Retinal pigment epithelial cell (primary cell): ENCODE measurements around the gene ACOT7.

Source experiments
- DNase-seq: peaks from one replicate; pipeline ENCODE4 v3.0.0-alpha.2; 2010; ENCODE audit warnings: low read depth
- H3K4me3 ChIP-seq: 2 replicates; pipeline ENCODE4 v1.5.1; 2011; ENCODE audit warnings: mild to moderate bottlenecking, low read length, control low read depth, moderate library complexity
- CTCF ChIP-seq: conservative IDR thresholded peaks from 2 replicates; pipeline ENCODE4 v1.5.1; 2011; ENCODE audit warnings: low read depth, low read length, control low read depth, inconsistent platforms

The ACOT7 gene

GRCh38 chr1:6270401-6270800 lies 123.2 kb downstream of the ACOT7 start:
- no peak for TF ChIP-seq CTCF
- H3K4me3 ChIP-seq: no peak overlapping the region
- DNase-seq: no peak

DNA sequence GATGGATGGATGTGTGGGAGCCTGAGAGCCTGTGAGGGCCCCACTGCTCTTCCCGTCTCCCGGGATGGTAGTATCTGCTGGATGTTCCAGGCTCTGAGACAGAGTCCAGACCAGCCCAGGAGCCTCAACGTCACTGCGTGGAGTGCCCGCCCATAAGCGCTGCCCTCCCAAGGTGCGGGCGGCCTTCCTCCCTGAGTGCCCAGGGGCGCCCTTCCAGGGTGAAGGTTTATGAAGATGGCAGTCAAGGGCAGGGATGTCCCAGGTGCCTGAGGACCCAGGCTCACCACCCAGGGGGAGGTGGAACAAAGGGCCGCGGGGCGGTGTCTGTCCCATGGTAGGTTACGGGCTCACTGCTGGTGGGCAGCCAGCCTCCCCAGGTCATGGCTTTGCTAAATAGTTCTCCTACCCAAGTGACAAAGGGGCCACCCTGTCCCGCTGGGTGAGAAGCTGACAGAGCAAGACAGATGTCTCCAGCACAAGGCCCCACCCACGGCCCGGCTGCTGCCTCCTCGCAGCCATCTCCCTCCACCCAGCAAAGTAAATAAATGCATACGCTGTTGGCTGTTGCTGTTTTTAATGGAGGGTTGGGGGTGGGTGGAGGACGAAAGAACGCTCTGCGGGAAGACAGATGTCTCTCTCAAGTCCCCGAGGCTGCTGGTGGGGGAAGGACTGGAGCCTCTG lies 123.7 kb downstream of the ACOT7 start:
- DNase-seq: no peak
- no peak overlapping the region for H3K4me3 ChIP-seq
- no peak for TF ChIP-seq CTCF

GRCh38 chr1:6269296-6269695 lies 124.3 kb downstream of the ACOT7 start:
- no peak overlapping the region for H3K4me3 ChIP-seq
- no peak for DNase-seq
- no peak for TF ChIP-seq CTCF

- no peak for TF ChIP-seq CTCF
- no peak overlapping the region for H3K4me3 ChIP-seq
- no peak for DNase-seq
These were observed 125.2 kb downstream of the ACOT7 start for GRCh38 chr1:6268415-6268814.

- DNase-seq: no peak
- no peak overlapping the region for H3K4me3 ChIP-seq
- no peak for TF ChIP-seq CTCF
These were observed 125.8 kb downstream of the ACOT7 start for GRCh38 chr1:6267686-6268322.

DNA sequence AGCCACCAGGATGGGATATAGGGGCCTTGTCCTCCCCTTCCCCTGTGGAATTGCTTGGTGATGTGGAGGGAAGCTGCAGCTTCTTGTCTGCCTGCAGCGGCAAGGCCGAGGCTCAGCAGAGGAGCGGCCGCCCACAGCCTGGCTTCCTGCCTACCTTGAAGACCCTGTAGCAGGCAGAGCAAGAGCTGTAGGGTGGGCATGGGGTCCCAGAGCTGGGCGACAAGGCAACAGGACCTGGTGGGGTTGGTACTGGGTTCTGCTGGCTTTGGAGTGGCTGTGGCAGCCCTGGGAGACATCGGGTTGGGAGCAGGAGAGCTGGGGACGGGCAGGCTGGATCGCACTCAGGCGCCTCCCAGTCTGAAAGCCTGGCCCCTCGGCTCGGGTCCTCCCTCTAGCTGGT lies 126.9 kb downstream of the ACOT7 start:
- H3K4me3 ChIP-seq: no peak overlapping the region
- TF ChIP-seq CTCF: no peak
- DNase-seq: no peak

DNA sequence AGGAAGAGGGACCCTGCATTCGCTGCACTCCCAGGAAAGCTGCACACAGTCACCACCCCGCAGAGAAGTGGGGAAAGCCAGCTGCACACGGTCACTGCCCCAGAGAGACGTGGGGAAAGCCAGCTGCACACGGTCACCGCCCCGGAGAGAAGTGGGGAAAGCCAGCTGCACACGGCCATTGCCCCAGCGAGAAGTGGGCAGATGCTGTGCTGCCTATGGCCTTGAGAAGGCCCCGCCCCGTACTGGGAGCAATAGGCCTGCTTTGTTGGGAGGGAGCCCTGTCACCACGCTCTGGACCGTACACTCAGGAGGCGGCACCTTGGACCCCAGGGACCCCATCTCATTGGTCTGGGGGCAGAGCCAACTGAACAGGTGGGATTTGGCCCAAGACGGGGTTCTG lies 128.4 kb downstream of the ACOT7 start:
- DNase-seq: no peak
- H3K4me3 ChIP-seq: no peak overlapping the region
- TF ChIP-seq CTCF: no peak
